Endodermal cell (in vitro differentiated cells): Measurements from ENCODE around the gene NOD2. TPM values are rescaled to one million over a fixed set of nuclear protein-coding genes. Genes with fewer than 3 reads are reported as not detected.

Experiments
- DNase-seq: peaks from one replicate; pipeline ENCODE4 v3.0.0-alpha.2; 2017
- H3K27ac ChIP-seq: 2 replicates; pipeline ENCODE4 v1.5.1; 2013; ENCODE audit warnings: mild to moderate bottlenecking, low read depth, low read length, moderate library complexity
- H3K27me3 ChIP-seq: 2 replicates; pipeline ENCODE4 v1.6.1; 2013; ENCODE audit warnings: mild to moderate bottlenecking, low read length, moderate library complexity; ENCODE audit not compliant: insufficient read depth, control insufficient read depth, poor library complexity, severe bottlenecking
- H3K36me3 ChIP-seq: 2 replicates; pipeline ENCODE4 v1.7.0; 2013; ENCODE audit warnings: mild to moderate bottlenecking, low read length, moderate library complexity; ENCODE audit not compliant: control insufficient read depth, insufficient read depth
- H3K4me1 ChIP-seq: one replicate; pipeline ENCODE4 v1.7.0; 2013; ENCODE audit warnings: low read length; ENCODE audit not compliant: control insufficient read depth, insufficient read depth
- H3K4me3 ChIP-seq: 2 replicates; pipeline ENCODE4 v1.5.1; 2013; ENCODE audit warnings: mild to moderate bottlenecking, low read length, moderate library complexity
- H3K9ac ChIP-seq: 2 replicates; pipeline ENCODE4 v1.6.1; 2013; ENCODE audit warnings: mild to moderate bottlenecking, low read length, moderate library complexity; ENCODE audit not compliant: poor library complexity, severe bottlenecking; ENCODE audit errors: extremely low read depth
- H3K9me3 ChIP-seq: 2 replicates; pipeline ENCODE4 v1.6.1; 2013; ENCODE audit warnings: mild to moderate bottlenecking, low read length, moderate library complexity; ENCODE audit not compliant: control insufficient read depth
- H3K27ac Mint-ChIP-seq: 2 replicates; pipeline ENCODE4 v1.8.0; 2020; ENCODE audit warnings: mixed read lengths
- H3K27me3 Mint-ChIP-seq: 2 replicates; pipeline ENCODE4 v1.8.0; 2021; ENCODE audit warnings: mild to moderate bottlenecking, mixed read lengths; ENCODE audit not compliant: insufficient read depth
- H3K36me3 Mint-ChIP-seq: 2 replicates; pipeline ENCODE4 v1.8.0; 2020; ENCODE audit warnings: low read depth, mixed read lengths
- H3K4me1 Mint-ChIP-seq: 2 replicates; pipeline ENCODE4 v1.8.0; 2020; ENCODE audit warnings: mixed read lengths
- H3K4me3 Mint-ChIP-seq: 2 replicates; pipeline ENCODE4 v1.8.0; 2020; ENCODE audit warnings: mild to moderate bottlenecking, moderate library complexity, mixed read lengths
- H3K9me3 Mint-ChIP-seq: 2 replicates; pipeline ENCODE4 v1.8.0; 2020; ENCODE audit warnings: mild to moderate bottlenecking, mixed read lengths
- CTCF ChIP-seq: fragments of 200-600 bp; sonication (generic); conservative IDR thresholded peaks from 2 replicates; pipeline ENCODE4 v1.5.0; 2021; ENCODE audit warnings: antibody characterized with exemption, mild to moderate bottlenecking
- WGBS, 2 experiments: methylation state at CpG; one replicate each; pipeline versions ENCODE4 v1.1.5 to v1.1.7; 2013; ENCODE audit warnings: missing lambda C conversion rate in 2 of 2, mixed read lengths in 1 of 2; ENCODE audit not compliant: insufficient coverage in 1 of 2, insufficient read length in 1 of 2; 5-methylcytosine and 5-hydroxymethylcytosine counted together
- total RNA-seq, 2 donors: library from RNA; stranded (reverse); fragmentation: NEBNext Ultra II Directional in 1 of 2; extraction: Animal tissue kit (Norgen Biotek cat#: 25700) in 1 of 2; gene quantifications; 2 replicates in 1 of 2; 3 replicates in 1 of 2; pipeline ENCODE4 v1.2.1, GENCODE V29; 2021

The NOD2 gene
- total RNA-seq, 2 donors from 2014 or later: 0.33 to 0.42 TPM

DNA sequence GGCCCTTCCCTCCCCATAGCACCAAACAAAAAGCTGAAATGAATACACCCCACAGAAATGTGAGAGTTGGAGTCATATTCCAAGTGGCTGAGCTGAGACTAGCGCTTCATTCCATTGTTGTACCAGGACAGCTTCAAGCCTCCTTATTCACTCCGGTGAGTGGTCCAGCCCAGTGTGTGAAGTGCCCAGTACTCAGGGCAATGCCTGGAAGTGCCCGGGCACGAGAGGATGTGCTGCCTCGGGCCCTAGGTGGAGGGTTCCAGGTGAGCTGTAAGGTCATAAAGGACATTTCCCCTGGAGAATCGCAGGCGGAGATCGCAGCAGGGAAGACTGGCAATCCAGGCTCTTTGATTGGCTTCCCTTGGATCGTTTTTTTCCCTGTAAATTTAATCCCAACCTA lies 43.0 kb downstream of the NOD2 start:
- 86 to 89% methylated on average over 9 of the region's 9 CpGs for WGBS, 2 experiments

DNA sequence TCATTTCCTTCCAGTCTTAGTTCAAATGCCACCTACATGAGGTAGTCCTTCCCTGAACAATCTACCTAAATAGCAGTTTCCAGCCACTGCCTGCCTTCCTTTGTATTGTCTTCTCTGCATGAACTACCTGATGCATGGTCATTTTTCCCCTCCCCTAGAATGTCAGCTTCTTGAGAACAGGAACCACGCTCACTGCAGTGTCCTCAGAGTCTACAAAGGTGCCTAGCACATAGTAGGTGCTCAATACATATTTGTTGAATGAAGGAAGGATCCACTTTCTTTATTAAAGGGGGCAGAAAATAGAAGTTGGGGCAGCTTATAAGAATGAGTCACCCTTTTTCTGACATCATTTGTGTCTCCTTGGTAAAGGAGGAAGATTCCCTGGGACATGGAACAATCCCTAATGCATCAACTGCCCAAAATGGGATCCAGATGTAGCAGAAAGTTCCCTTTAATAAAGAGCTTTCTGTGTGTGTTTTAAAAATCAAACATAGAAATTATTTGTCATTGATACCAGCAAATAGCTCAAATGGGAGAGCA lies 44.1 kb downstream of the NOD2 start:
- no peak overlapping the region for H3K4me3 ChIP-seq
- DNase-seq: no peak
- no peaks in the 10 kb centered on the region for H3K36me3 ChIP-seq
- WGBS, 2 experiments: 84% methylated on average over 1 of the region's 1 CpG; no CpG with 5 or more reads in 1 of the 2 experiments
- H3K9me3 Mint-ChIP-seq: no peaks in the 10 kb centered on the region
- H3K4me1 ChIP-seq: no peaks in the 10 kb centered on the region
- H3K36me3 Mint-ChIP-seq: no peaks in the 10 kb centered on the region
- H3K9ac ChIP-seq: no peak overlapping the region
- peaks cover 29% of the 10 kb centered on the region for H3K27me3 Mint-ChIP-seq
- H3K9me3 ChIP-seq: no peaks in the 10 kb centered on the region
- no peak overlapping the region for H3K27ac ChIP-seq
- peaks cover 31% of the 10 kb centered on the region for H3K27me3 ChIP-seq
- no peaks in the 10 kb centered on the region for H3K4me1 Mint-ChIP-seq
- no peak overlapping the region for H3K4me3 Mint-ChIP-seq
- no peak overlapping the region for H3K27ac Mint-ChIP-seq
- no peak for TF ChIP-seq CTCF

More for the DNA sequence above, 43.0 kb downstream of the NOD2 start:
- no peaks in the 10 kb centered on the region for H3K9me3 Mint-ChIP-seq
- H3K4me3 ChIP-seq: no peak overlapping the region
- no peaks in the 10 kb centered on the region for H3K36me3 Mint-ChIP-seq
- H3K4me1 ChIP-seq: no peaks in the 10 kb centered on the region
- H3K27ac Mint-ChIP-seq: no peak overlapping the region
- no peaks in the 10 kb centered on the region for H3K36me3 ChIP-seq
- no peaks in the 10 kb centered on the region for H3K4me1 Mint-ChIP-seq
- H3K9ac ChIP-seq: no peak overlapping the region
- H3K4me3 Mint-ChIP-seq: no peak overlapping the region
- no peak for TF ChIP-seq CTCF
- no peak overlapping the region for H3K27ac ChIP-seq
- H3K27me3 Mint-ChIP-seq: peaks cover 29% of the 10 kb centered on the region
- peaks cover 31% of the 10 kb centered on the region for H3K27me3 ChIP-seq
- DNase-seq: no peak
- H3K9me3 ChIP-seq: no peaks in the 10 kb centered on the region

DNA sequence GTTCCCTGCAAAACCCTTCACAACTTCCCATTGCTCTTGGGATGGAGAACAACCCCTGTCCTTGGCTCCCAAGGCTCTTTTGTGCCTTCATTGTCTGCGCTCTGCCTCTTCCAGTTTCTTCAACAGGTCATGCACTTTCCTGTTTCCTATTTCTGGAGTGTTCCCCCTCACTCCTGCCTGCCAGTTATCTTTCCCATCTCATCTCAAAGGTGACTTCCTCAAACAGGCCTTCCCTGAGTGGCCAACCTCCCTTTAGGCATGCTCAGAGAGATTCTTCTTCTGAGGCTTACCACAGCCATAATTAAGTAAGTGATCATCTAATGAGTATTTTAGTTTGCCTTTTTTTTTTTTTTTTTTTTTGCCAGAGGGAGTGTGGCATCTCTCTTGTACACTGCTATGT lies 45.6 kb downstream of the NOD2 start:
- no peak for DNase-seq
- H3K4me3 ChIP-seq: no peak overlapping the region
- no peak for TF ChIP-seq CTCF
- no peak overlapping the region for H3K27ac ChIP-seq
- Mint-ChIP-seq H3K27ac (no peak overlapping the region), H3K4me1 (peaks cover 10% of the 10 kb centered on the region), H3K27me3 (peaks cover 29% of the 10 kb centered on the region), H3K9me3 (no peaks in the 10 kb centered on the region), H3K4me3 (no peak overlapping the region), H3K36me3 (no peaks in the 10 kb centered on the region)
- H3K27me3 ChIP-seq: peaks cover 31% of the 10 kb centered on the region
- 88 to 92% methylated on average over 1 of the region's 1 CpG for WGBS, 2 experiments
- H3K9ac ChIP-seq: no peak overlapping the region
- no peaks in the 10 kb centered on the region for H3K9me3 ChIP-seq
- H3K36me3 ChIP-seq: no peaks in the 10 kb centered on the region
- no peaks in the 10 kb centered on the region for H3K4me1 ChIP-seq
